ENCODE data around the gene TDRD7.

DNA sequence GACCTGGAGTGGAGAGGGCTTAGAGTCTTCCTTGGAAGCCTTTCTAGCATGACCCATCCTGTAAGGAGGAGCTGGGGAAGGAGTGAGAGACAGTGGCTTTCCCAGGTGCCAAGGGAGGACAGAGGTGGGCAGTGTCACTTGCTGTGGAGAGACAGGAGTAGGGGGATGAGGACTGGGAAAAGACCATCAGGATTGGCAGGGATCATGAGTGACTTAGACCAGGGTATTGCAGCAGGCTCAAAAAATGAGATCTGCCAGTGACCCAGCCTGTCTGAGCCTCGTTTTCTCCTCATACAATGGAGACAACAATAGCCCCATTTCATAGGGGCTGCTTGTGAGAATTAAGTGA is 91.9 kb downstream of the TDRD7 start:
- no peak for TF ChIP-seq ARHGAP35 (IDR thresholded peaks at IDR 0.05; ENCODE audit: partially characterized antibody)
- TF ChIP-seq, protein P1, sequence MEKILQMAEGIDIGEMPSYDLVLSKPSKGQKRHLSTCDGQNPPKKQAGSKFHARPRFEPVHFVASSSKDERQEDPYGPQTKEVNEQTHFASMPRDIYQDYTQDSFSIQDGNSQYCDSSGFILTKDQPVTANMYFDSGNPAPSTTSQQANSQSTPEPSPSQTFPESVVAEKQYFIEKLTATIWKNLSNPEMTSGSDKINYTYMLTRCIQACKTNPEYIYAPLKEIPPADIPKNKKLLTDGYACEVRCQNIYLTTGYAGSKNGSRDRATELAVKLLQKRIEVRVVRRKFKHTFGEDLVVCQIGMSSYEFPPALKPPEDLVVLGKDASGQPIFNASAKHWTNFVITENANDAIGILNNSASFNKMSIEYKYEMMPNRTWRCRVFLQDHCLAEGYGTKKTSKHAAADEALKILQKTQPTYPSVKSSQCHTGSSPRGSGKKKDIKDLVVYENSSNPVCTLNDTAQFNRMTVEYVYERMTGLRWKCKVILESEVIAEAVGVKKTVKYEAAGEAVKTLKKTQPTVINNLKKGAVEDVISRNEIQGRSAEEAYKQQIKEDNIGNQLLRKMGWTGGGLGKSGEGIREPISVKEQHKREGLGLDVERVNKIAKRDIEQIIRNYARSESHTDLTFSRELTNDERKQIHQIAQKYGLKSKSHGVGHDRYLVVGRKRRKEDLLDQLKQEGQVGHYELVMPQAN (IDR thresholded peaks at IDR 0.05; ENCODE audit: borderline replicate concordance), result no peak
- TF ChIP-seq, protein P2, sequence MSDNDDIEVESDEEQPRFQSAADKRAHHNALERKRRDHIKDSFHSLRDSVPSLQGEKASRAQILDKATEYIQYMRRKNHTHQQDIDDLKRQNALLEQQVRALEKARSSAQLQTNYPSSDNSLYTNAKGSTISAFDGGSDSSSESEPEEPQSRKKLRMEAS (CRISPR knock-in tag; IDR thresholded peaks at IDR 0.05), result no peak
- no peak for TF ChIP-seq FOXK2 (conservative IDR thresholded peaks at IDR 0.05 in 1 of 2, IDR thresholded peaks at IDR 0.05 in 1 of 2; ENCODE audit: low read depth in 2 of 2)
- TF ChIP-seq, protein P3, sequence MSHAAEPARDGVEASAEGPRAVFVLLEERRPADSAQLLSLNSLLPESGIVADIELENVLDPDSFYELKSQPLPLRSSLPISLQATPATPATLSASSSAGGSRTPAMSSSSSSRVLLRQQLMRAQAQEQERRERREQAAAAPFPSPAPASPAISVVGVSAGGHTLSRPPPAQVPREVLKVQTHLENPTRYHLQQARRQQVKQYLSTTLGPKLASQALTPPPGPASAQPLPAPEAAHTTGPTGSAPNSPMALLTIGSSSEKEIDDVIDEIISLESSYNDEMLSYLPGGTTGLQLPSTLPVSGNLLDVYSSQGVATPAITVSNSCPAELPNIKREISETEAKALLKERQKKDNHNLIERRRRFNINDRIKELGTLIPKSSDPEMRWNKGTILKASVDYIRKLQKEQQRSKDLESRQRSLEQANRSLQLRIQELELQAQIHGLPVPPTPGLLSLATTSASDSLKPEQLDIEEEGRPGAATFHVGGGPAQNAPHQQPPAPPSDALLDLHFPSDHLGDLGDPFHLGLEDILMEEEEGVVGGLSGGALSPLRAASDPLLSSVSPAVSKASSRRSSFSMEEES (CRISPR knock-in tag; IDR thresholded peaks at IDR 0.05), result no peak
- TF ChIP-seq, protein P4, sequence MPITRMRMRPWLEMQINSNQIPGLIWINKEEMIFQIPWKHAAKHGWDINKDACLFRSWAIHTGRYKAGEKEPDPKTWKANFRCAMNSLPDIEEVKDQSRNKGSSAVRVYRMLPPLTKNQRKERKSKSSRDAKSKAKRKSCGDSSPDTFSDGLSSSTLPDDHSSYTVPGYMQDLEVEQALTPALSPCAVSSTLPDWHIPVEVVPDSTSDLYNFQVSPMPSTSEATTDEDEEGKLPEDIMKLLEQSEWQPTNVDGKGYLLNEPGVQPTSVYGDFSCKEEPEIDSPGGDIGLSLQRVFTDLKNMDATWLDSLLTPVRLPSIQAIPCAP (CRISPR knock-in tag; IDR thresholded peaks at IDR 0.05; ENCODE audit: borderline replicate concordance), result no peak
- no peak for TF ChIP-seq PHF20 (IDR thresholded peaks at IDR 0.05; ENCODE audit: partially characterized antibody)
- TF ChIP-seq SIN3B (IDR thresholded peaks at IDR 0.05; ENCODE audit: low read depth), result no peak
- TF ChIP-seq, protein P5, sequence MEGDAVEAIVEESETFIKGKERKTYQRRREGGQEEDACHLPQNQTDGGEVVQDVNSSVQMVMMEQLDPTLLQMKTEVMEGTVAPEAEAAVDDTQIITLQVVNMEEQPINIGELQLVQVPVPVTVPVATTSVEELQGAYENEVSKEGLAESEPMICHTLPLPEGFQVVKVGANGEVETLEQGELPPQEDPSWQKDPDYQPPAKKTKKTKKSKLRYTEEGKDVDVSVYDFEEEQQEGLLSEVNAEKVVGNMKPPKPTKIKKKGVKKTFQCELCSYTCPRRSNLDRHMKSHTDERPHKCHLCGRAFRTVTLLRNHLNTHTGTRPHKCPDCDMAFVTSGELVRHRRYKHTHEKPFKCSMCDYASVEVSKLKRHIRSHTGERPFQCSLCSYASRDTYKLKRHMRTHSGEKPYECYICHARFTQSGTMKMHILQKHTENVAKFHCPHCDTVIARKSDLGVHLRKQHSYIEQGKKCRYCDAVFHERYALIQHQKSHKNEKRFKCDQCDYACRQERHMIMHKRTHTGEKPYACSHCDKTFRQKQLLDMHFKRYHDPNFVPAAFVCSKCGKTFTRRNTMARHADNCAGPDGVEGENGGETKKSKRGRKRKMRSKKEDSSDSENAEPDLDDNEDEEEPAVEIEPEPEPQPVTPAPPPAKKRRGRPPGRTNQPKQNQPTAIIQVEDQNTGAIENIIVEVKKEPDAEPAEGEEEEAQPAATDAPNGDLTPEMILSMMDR (IDR thresholded peaks at IDR 0.05 in 2 of 3, conservative IDR thresholded peaks at IDR 0.05 in 1 of 3; ENCODE audit: insufficient read depth in 2 of 3, low read depth in 1 of 3, low read length in 3 of 3), result no peak

Measured in K562 (cell line).